K562 (cell line): ENCODE data around the gene SOX14.

Source experiments
- LEF1 ChIP-seq: fragments of 450-650 bp; IDR thresholded peaks from 2 replicates; pipeline ENCODE4 v1.6.1; 2016; ENCODE audit warnings: mild to moderate bottlenecking
- TF ChIP-seq, protein P1 (sequence below): sonication (generic); formaldehyde crosslinking; IDR thresholded peaks from 2 replicates; pipeline ENCODE4 v1.8.1; 2023; ENCODE audit warnings: mild to moderate bottlenecking, missing genetic modification reagents

DNA sequence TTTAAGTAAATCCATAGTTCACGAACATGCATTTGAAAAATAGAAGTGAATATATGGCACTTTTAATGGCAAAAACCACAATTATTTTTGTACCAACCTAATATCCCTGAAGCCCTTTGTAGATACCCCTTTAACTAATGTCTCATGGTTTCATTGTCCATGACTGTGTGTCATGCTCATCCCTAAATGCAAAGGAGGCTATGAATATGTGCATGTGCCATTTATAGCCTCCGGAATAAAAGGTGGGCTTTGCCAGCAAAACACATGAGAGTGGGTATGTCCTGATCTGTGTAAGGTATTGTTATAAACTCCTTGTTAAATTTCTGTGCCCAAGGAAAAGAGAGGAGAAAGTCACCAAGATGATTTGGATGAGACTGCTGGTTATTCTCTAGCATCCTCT is 20.5 kb upstream of the SOX14 start:
- TF ChIP-seq, protein P1, sequence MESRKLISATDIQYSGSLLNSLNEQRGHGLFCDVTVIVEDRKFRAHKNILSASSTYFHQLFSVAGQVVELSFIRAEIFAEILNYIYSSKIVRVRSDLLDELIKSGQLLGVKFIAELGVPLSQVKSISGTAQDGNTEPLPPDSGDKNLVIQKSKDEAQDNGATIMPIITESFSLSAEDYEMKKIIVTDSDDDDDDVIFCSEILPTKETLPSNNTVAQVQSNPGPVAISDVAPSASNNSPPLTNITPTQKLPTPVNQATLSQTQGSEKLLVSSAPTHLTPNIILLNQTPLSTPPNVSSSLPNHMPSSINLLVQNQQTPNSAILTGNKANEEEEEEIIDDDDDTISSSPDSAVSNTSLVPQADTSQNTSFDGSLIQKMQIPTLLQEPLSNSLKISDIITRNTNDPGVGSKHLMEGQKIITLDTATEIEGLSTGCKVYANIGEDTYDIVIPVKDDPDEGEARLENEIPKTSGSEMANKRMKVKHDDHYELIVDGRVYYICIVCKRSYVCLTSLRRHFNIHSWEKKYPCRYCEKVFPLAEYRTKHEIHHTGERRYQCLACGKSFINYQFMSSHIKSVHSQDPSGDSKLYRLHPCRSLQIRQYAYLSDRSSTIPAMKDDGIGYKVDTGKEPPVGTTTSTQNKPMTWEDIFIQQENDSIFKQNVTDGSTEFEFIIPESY (CRISPR knock-in tag): no peak
- TF ChIP-seq LEF1: no peak
